GM12878 (cell line): ENCODE results near the gene MAML2. TPM values are rescaled to one million over a fixed set of nuclear protein-coding genes. Genes with fewer than 3 reads are reported as not detected.

ENCODE experiments used
- BRCA1 ChIP-seq: IDR thresholded peaks from 2 replicates; pipeline ENCODE4 v1.6.1; 2011; ENCODE audit warnings: low read depth, low read length, improper control_type of control experiment
- CBX3 ChIP-seq: fragments of 200-600 bp; sonication (generic); IDR thresholded peaks from 2 replicates; pipeline ENCODE4 v1.6.1; 2016; ENCODE audit warnings: low read depth, borderline replicate concordance
- CHD1 ChIP-seq: IDR thresholded peaks from 2 replicates; pipeline ENCODE4 v1.6.1; 2012; ENCODE audit warnings: low read depth, low read length, improper control_type of control experiment
- CTCF ChIP-seq, 3 experiments: IDR thresholded peaks in 2 of 3; conservative IDR thresholded peaks in 1 of 3; 2 replicates each; pipeline ENCODE4 v1.5.1; 2011; ENCODE audit warnings: low read depth in 3 of 3, low read length in 3 of 3, mild to moderate bottlenecking in 3 of 3, control low read depth in 2 of 3, moderate library complexity in 2 of 3, inconsistent platforms in 1 of 3, mixed read lengths in 1 of 3; ENCODE audit not compliant: control insufficient read depth in 2 of 3, insufficient read depth in 1 of 3; ENCODE audit errors: extremely low read depth in 1 of 3
- E2F8 ChIP-seq: fragments of 450-650 bp; IDR thresholded peaks from 2 replicates; pipeline ENCODE4 v1.6.1; 2018; ENCODE audit warnings: mild to moderate bottlenecking, low read depth, moderate library complexity; ENCODE audit not compliant: partially characterized antibody
- EP300 ChIP-seq, 2 experiments: fragments of 150-350 bp in 1 of 2; IDR thresholded peaks; 2 replicates each; pipeline ENCODE4 v1.6.1; 2011 to 2012; ENCODE audit warnings: low read depth in 2 of 2, low read length in 2 of 2, borderline replicate concordance in 1 of 2, improper control_type of control experiment in 1 of 2, inconsistent platforms in 1 of 2; ENCODE audit not compliant: control insufficient read depth in 1 of 2
- EZH2 ChIP-seq: IDR thresholded peaks from 2 replicates; pipeline ENCODE4 v1.6.1; 2012; ENCODE audit warnings: low read depth, mild to moderate bottlenecking, control low read depth, inconsistent platforms, low read length, borderline replicate concordance; ENCODE audit not compliant: control insufficient read depth
- HCFC1 ChIP-seq: fragments of 150-350 bp; IDR thresholded peaks from 2 replicates; pipeline ENCODE4 v1.6.1; 2014; ENCODE audit warnings: low read length
- HDAC6 ChIP-seq: fragments of 200-600 bp; sonication (generic); IDR thresholded peaks from one replicate; pipeline ENCODE4 v1.8.0; 2017; ENCODE audit warnings: antibody characterized with exemption; ENCODE audit not compliant: unreplicated experiment
- HSF1 ChIP-seq: fragments of 150-350 bp; IDR thresholded peaks from 2 replicates; pipeline ENCODE4 v1.6.1; 2014; ENCODE audit warnings: mild to moderate bottlenecking, low read depth, low read length
- NFIC ChIP-seq: IDR thresholded peaks from 2 replicates; pipeline ENCODE4 v1.6.1; 2012; ENCODE audit warnings: low read depth, mild to moderate bottlenecking, inconsistent platforms, low read length, moderate library complexity
- PAX5 ChIP-seq: IDR thresholded peaks from 2 replicates; pipeline ENCODE4 v1.6.1; 2011; ENCODE audit warnings: low read depth, low read length, borderline replicate concordance
- PAX8 ChIP-seq: fragments of 450-650 bp; IDR thresholded peaks from 2 replicates; pipeline ENCODE4 v1.6.1; 2017; ENCODE audit warnings: mild to moderate bottlenecking, moderate library complexity
- RBBP5 ChIP-seq: fragments of 200-600 bp; sonication (generic); conservative IDR thresholded peaks from 2 replicates; pipeline ENCODE4 v1.6.1; 2016
- RCOR1 ChIP-seq: conservative IDR thresholded peaks from 2 replicates; pipeline ENCODE4 v1.6.1; 2012; ENCODE audit warnings: low read depth, low read length, improper control_type of control experiment
- SMAD5 ChIP-seq: IDR thresholded peaks from 2 replicates; pipeline ENCODE4 v1.6.1; 2016; ENCODE audit warnings: antibody characterized with exemption, low read depth
- SRF ChIP-seq, 2 experiments: IDR thresholded peaks; 2 replicates each; pipeline ENCODE4 v1.6.1; 2011; ENCODE audit warnings: low read depth in 2 of 2, low read length in 2 of 2, mild to moderate bottlenecking in 1 of 2, moderate library complexity in 1 of 2
- TCF3 ChIP-seq: IDR thresholded peaks from 2 replicates; pipeline ENCODE4 v1.6.1; 2012; ENCODE audit warnings: low read depth, mild to moderate bottlenecking, low read length, borderline replicate concordance; ENCODE audit not compliant: insufficient read depth
- YY1 ChIP-seq: IDR thresholded peaks from 2 replicates; pipeline ENCODE4 v1.6.1; 2011; ENCODE audit warnings: low read depth, mild to moderate bottlenecking, low read length
- ZNF274 ChIP-seq: IDR thresholded peaks from one replicate; pipeline ENCODE4 v1.8.0; 2011; ENCODE audit not compliant: insufficient read length, insufficient read depth
- ZNF687 ChIP-seq: fragments of 450-650 bp; IDR thresholded peaks from 2 replicates; pipeline ENCODE4 v1.6.1; 2017; ENCODE audit warnings: mild to moderate bottlenecking, moderate library complexity
- polyA plus RNA-seq, 11 experiments: library from polyadenylated mRNA; depleted of rRNA in 4 of 11; unstranded in 6 of 11; stranded (reverse) in 5 of 11; fragments of >200 nt; fragmentation: Nextera tagmentation in 4 of 11; fragmentation: Illumina TruSeq in 1 of 11; extraction: Ambion mirVana in 4 of 11; extraction: Trizol in 1 of 11; gene quantifications; 1 replicate in 1 of 11; 2 replicates in 10 of 11; pipeline versions ENCODE4 v1.2.1 to v1.2.3, GENCODE V29; 2011 to 2016; ENCODE audit warnings: inconsistent platforms in 2 of 11, missing spikeins in 2 of 11, low read depth in 1 of 11
- total RNA-seq, 4 experiments: library from RNA; depleted of rRNA in 3 of 4; stranded (reverse); fragments of >200 nt in 3 of 4; fragmentation: Illumina TruSeq in 1 of 4; extraction: Trizol in 1 of 4; gene quantifications; 2 replicates each; pipeline versions ENCODE4 v1.2.1 to v1.2.3, GENCODE V29; 2013 to 2021

MAML2 gene
- total and polyA plus RNA-seq, 10 of the 15 experiments (the other 5 are each of a cell fraction or from before 2014, with no cell fraction given): 2.5 to 15.1 (median 12.0) TPM

- TF ChIP-seq HDAC6: no peak
- no peak for TF ChIP-seq CTCF (IDR thresholded peaks at IDR 0.05 in 2 of 3, conservative IDR thresholded peaks at IDR 0.05 in 1 of 3; ENCODE audit: control insufficient read depth in 2 of 3, extremely low read depth in 1 of 3, insufficient read depth in 1 of 3, low read depth in 3 of 3, low read length in 3 of 3)
- TF ChIP-seq PAX5: no peak
- TF ChIP-seq YY1: no peak
- no peak for TF ChIP-seq ZNF274
- TF ChIP-seq HSF1: no peak
- peak; percentile 68; the same call in 1 of the 2 replicates for TF ChIP-seq NFIC
- no peak for TF ChIP-seq EZH2
- no peak for TF ChIP-seq RCOR1
- TF ChIP-seq RBBP5: no peak
- TF ChIP-seq BRCA1: no peak
- no peak for TF ChIP-seq SRF (IDR thresholded peaks at IDR 0.05; ENCODE audit: low read depth in 2 of 2, low read length in 2 of 2)
- TF ChIP-seq CHD1: no peak
- no peak for TF ChIP-seq SMAD5
- no peak for TF ChIP-seq PAX8
- no peak for TF ChIP-seq E2F8
- no peak for TF ChIP-seq ZNF687
- no peak for TF ChIP-seq CBX3
- TF ChIP-seq EP300 (IDR thresholded peaks at IDR 0.05; ENCODE audit: borderline replicate concordance in 1 of 2, control insufficient read depth in 1 of 2, low read depth in 2 of 2, low read length in 2 of 2): peak in 1 of 2 experiments; percentile 61; a peak in 1 of 4 replicates
- TF ChIP-seq TCF3: no peak
- TF ChIP-seq HCFC1: no peak
These were observed 153.6 kb downstream of the MAML2 start (continued) for GRCh38 chr11:96189351-96189750.
